Measurements from ENCODE around the gene SLC29A2.
A peak's percentile ranks its signal among the peaks of the same experiment; 100 is the strongest.

Gene SLC29A2

DNA sequence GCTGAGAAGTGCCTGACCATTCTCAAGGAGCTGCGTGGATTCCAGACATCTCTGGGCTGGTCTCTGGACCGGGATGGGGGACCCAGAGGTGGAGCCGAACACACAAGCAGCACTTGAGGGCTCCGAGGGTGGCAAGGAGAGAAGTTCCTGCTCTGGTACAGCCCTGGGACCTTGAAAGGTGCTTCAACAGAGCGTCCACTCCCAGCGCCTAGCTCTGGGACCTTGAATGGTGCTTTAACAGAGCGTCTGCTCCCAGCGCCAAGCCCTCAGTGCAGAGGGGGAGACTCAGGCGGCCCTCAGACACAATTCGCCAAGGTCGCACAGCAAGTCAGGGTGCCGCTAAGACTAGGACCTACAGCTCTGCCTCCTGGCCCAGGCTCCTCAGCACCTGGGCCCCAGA lies 38.6 kb upstream of the SLC29A2 start:
- no peak for DNase-seq (ENCODE audit: low read depth)
- TF ChIP-seq, protein P1, sequence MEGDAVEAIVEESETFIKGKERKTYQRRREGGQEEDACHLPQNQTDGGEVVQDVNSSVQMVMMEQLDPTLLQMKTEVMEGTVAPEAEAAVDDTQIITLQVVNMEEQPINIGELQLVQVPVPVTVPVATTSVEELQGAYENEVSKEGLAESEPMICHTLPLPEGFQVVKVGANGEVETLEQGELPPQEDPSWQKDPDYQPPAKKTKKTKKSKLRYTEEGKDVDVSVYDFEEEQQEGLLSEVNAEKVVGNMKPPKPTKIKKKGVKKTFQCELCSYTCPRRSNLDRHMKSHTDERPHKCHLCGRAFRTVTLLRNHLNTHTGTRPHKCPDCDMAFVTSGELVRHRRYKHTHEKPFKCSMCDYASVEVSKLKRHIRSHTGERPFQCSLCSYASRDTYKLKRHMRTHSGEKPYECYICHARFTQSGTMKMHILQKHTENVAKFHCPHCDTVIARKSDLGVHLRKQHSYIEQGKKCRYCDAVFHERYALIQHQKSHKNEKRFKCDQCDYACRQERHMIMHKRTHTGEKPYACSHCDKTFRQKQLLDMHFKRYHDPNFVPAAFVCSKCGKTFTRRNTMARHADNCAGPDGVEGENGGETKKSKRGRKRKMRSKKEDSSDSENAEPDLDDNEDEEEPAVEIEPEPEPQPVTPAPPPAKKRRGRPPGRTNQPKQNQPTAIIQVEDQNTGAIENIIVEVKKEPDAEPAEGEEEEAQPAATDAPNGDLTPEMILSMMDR (IDR thresholded peaks at IDR 0.05; ENCODE audit: control insufficient read depth, insufficient read depth, low read depth, low read length, missing control alignments): no peak
- H3K4me3 ChIP-seq (ENCODE audit: control insufficient read depth, low read depth, low read length): no peak overlapping the region

DNA sequence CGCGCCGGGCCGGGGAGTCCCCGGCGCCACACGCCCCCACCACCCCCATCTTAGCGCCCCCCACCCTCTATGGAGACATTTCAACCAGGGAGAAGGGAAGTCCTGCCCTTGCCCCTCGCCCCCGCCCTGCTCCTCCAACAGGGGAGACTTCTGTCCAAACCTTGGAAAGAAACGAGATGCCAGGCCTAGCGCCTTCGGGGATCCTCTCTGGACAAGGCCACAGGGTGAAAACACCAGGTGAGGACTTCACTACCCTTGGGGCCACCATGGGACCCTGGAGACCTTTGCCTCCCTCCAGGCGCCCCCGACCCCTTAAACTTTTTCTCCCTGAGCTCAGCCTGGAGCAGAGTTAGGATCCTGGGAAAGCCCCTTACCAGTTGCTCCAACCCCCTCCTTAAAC lies 37.7 kb upstream of the SLC29A2 start:
- no peak for DNase-seq (ENCODE audit: low read depth)
- H3K4me3 ChIP-seq (ENCODE audit: control insufficient read depth, low read depth, low read length): no peak overlapping the region
- TF ChIP-seq, protein P1 (IDR thresholded peaks at IDR 0.05; ENCODE audit: control insufficient read depth, insufficient read depth, low read depth, low read length, missing control alignments): no peak

DNA sequence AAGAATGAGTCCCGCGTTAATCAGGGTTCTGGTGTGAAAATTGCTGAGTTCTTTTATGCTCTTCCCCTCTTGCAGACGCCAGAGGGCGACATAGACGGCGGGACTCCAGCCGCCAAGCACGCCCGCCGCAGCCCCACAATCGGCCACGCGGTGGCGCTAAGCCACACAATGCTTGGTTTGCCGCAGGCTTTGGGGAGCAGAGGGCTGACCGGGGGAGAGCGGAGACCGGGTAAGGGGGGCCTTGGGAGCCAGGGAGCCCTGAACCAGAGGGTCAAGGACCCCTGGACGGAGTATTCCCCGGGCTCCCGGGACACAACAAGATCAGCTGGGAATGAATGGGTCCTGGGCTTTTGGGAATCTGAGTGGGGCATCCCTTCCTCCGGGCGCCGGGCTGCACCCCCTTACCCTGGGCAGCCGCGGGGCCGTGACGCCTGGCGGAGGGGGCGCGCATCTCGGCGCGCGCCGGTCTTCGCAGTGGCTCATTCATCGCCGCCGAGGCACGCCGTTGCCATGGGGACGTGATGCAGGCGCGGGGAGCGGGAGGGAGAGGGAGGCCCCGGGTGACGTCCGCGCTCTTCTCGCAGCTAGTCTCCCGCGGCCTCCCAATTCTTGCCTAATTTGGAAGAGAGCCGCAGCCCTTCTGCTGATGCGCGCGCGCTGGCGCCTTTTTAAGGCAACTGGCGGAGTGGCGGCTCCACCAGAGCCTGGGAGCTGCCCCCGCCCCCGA lies 37.1 kb upstream of the SLC29A2 start:
- DNase-seq (ENCODE audit: low read depth): peak; percentile 63
- TF ChIP-seq, protein P1 (IDR thresholded peaks at IDR 0.05; ENCODE audit: control insufficient read depth, insufficient read depth, low read depth, low read length, missing control alignments): peak; percentile 100
- peak overlapping the region; percentile 53 for H3K4me3 ChIP-seq (ENCODE audit: control insufficient read depth, low read depth, low read length)

DNA sequence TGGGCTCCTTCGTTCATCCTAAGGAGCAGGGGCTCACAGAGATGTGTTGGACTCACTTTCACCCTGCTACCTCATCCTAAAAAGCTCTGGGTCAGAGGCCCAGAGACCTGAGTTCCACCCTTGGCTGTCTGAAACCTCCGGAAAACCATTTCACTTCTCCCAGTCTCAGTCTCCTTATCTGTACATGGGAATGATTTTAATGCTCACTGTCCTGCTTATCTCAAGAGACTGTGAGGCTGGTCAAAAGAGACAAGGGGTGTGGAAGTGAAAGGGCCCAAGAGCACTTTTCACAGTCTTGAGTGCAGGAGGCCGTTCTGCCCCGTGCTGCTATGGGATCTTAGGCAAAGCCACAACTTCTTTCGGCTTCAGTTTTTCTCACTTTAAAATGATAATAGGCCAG lies 36.1 kb upstream of the SLC29A2 start:
- TF ChIP-seq, protein P1 (IDR thresholded peaks at IDR 0.05; ENCODE audit: control insufficient read depth, insufficient read depth, low read depth, low read length, missing control alignments): no peak
- no peak for DNase-seq (ENCODE audit: low read depth)
- H3K4me3 ChIP-seq (ENCODE audit: control insufficient read depth, low read depth, low read length): no peak overlapping the region

DNA sequence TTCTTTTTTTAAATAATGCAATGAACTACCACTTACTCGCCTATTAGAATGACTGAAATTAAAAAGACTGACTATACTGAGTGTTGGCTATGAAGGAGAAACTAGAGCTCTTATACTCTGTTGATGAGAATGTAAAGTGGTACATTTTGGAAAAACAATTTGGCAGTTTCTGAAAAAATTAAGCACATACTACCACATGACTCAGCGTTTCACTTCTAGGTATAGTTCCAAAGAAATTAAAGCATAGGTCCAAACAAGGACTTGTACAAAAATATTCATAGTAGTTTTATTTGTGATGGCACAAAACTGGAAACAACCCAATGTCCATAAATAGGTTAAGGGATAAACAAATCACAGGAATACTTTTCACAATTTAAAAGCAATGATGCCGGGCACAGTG lies 22.4 kb upstream of the SLC29A2 start:
- H3K4me3 ChIP-seq (ENCODE audit: control insufficient read depth, low read depth, low read length): no peak overlapping the region
- no peak for DNase-seq (ENCODE audit: low read depth)

DNA sequence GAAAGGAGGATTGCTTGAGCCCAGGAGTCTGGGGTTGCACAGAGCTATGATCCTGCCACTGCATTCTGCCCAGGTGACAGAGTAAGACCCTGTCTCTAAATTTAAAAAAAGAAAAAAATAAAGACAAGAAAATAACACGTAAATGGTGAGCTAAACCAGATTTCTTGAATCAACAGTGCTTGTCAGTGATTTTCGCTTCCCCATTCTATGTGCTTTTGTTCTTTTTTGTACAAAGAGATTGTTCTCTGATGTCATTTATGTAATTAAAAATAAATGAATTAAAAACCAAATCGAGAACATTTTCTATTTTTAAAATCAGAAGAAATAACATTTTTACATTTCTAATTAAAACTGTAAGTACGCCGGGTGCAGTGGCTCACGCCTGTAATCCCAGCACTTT lies 19.8 kb upstream of the SLC29A2 start:
- TF ChIP-seq, protein P1 (IDR thresholded peaks at IDR 0.05; ENCODE audit: control insufficient read depth, insufficient read depth, low read depth, low read length, missing control alignments): no peak
- no peak for DNase-seq (ENCODE audit: low read depth)
- no peak overlapping the region for H3K4me3 ChIP-seq (ENCODE audit: control insufficient read depth, low read depth, low read length)

More for the DNA sequence above, 22.4 kb upstream of the SLC29A2 start:
- TF ChIP-seq, protein P1 (IDR thresholded peaks at IDR 0.05; ENCODE audit: control insufficient read depth, insufficient read depth, low read depth, low read length, missing control alignments): no peak

All from AG09309 (cell line).